H1 (cell line): ENCODE measurements around the gene SS18. TPM values are rescaled to one million over a fixed set of nuclear protein-coding genes. Genes with fewer than 3 reads are reported as not detected.

Experiments
- CTCF ChIA-PET: fragments of 300-600 bp; sonication (Branson Sonifier 250); formaldehyde crosslinking; loops from one replicate; lab custom pipeline; 2021; ENCODE audit not compliant: partially characterized antibody; lab: Charles Lee
- POLR2A ChIA-PET: fragments of 300-600 bp; sonication (Branson Sonifier 250); formaldehyde crosslinking; loops from one replicate; lab custom pipeline; 2021; ENCODE audit warnings: inconsistent platforms; ENCODE audit not compliant: partially characterized antibody; lab: Charles Lee
- DNase-seq, 2 experiments: peaks; one replicate each; pipeline versions ENCODE4 v3.0.0 to v3.0.0-alpha.2; 2010 to 2022; ENCODE audit warnings: low spot score in 2 of 2, low read depth in 1 of 2, mixed read lengths in 1 of 2
- FAIRE-seq: peaks from 2 replicates; lab custom pipeline; 2011; peaks lifted over from hg19 to GRCh38; lab: Jason Lieb, UNC
- H2AFZ ChIP-seq: 2 replicates; pipeline ENCODE4 v1.8.1; 2012; ENCODE audit warnings: low read length, inconsistent platforms
- H2AK5ac ChIP-seq: 2 replicates; pipeline ENCODE4 v1.6.1; 2013; ENCODE audit warnings: low read depth, low read length
- H2BK120ac ChIP-seq: replicated peaks from 2 replicates; pipeline ENCODE3; 2013; ENCODE audit warnings: low read depth, low read length, inconsistent platforms
- H2BK12ac ChIP-seq: 2 replicates; pipeline ENCODE4 v1.6.1; 2013; ENCODE audit warnings: low read depth, low read length
- H2BK15ac ChIP-seq: 2 replicates; pipeline ENCODE4 v1.6.1; 2013; ENCODE audit warnings: low read length
- H2BK20ac ChIP-seq: 2 replicates; pipeline ENCODE4 v1.6.1; 2013; ENCODE audit warnings: low read length
- H2BK5ac ChIP-seq: 2 replicates; pipeline ENCODE4 v1.6.1; 2013; ENCODE audit warnings: low read depth, low read length
- H3K14ac ChIP-seq: 2 replicates; pipeline ENCODE4 v1.6.1; 2013; ENCODE audit warnings: inconsistent platforms; ENCODE audit not compliant: insufficient read length
- H3K18ac ChIP-seq: 2 replicates; pipeline ENCODE4 v1.6.1; 2013; ENCODE audit warnings: low read length; ENCODE audit errors: extremely low read depth
- H3K23ac ChIP-seq: 2 replicates; pipeline ENCODE4 v1.6.1; 2013; ENCODE audit warnings: inconsistent platforms; ENCODE audit not compliant: insufficient read length
- H3K23me2 ChIP-seq: 2 replicates; pipeline ENCODE4 v1.6.1; 2013; ENCODE audit warnings: low read depth, low read length
- H3K27ac ChIP-seq: 2 replicates; pipeline ENCODE4 v1.6.1; 2011; ENCODE audit warnings: low read depth, low read length, inconsistent platforms
- H3K27me3 ChIP-seq, 4 experiments: replicated peaks in 1 of 4; 1 replicate in 1 of 4; 2 replicates in 3 of 4; pipeline versions ENCODE4 v1.6.1 to v1.8.1; 2011 to 2013; ENCODE audit warnings: low read length in 3 of 4, mild to moderate bottlenecking in 3 of 4, inconsistent platforms in 2 of 4, mixed read lengths in 2 of 4, moderate library complexity in 1 of 4; ENCODE audit not compliant: control insufficient read depth in 3 of 4, insufficient read depth in 3 of 4; ENCODE audit errors: extremely low read depth in 1 of 4
- H3K36me3 ChIP-seq, 4 experiments: 2 replicates each; pipeline versions ENCODE4 v1.6.1 to v1.8.1; 2011 to 2013; ENCODE audit warnings: mild to moderate bottlenecking in 4 of 4, low read length in 3 of 4, moderate library complexity in 2 of 4, control low read depth in 1 of 4, inconsistent platforms in 1 of 4; ENCODE audit not compliant: insufficient read depth in 4 of 4, control insufficient read depth in 2 of 4
- H3K4ac ChIP-seq: replicated peaks from 2 replicates; pipeline ENCODE3; 2013; ENCODE audit warnings: low read length, low read depth, mixed read lengths, inconsistent platforms; ENCODE audit not compliant: insufficient read length
- H3K4me1 ChIP-seq, 4 experiments: replicated peaks in 1 of 4; 1 replicate in 1 of 4; 2 replicates in 3 of 4; pipeline versions ENCODE4 v1.6.1 to v1.8.1; 2011 to 2013; ENCODE audit warnings: low read length in 3 of 4, inconsistent platforms in 2 of 4, mixed read lengths in 1 of 4; ENCODE audit not compliant: insufficient read depth in 4 of 4, control insufficient read depth in 3 of 4
- H3K4me2 ChIP-seq, 2 experiments: 2 replicates each; pipeline versions ENCODE4 v1.6.1 to v1.8.1; 2011 to 2013; ENCODE audit warnings: low read depth in 2 of 2, low read length in 2 of 2, control low read depth in 1 of 2, inconsistent platforms in 1 of 2, mild to moderate bottlenecking in 1 of 2; ENCODE audit not compliant: insufficient read depth in 1 of 2
- H3K4me3 ChIP-seq, 4 experiments: fragments of 200-600, 300-600 bp in 1 of 4; sonication (generic), shearing (Covaris generic), sonication (Bioruptor Twin) in 1 of 4; 2 replicates each; pipeline versions ENCODE4 v1.5.1 to v1.8.1; 2011 to 2016; ENCODE audit warnings: low read length in 4 of 4, low read depth in 3 of 4, control low read depth in 2 of 4, inconsistent platforms in 2 of 4, mild to moderate bottlenecking in 2 of 4, mixed read lengths in 1 of 4, moderate library complexity in 1 of 4; ENCODE audit not compliant: insufficient read depth in 2 of 4; ENCODE audit errors: extremely low read depth in 1 of 4
- H3K56ac ChIP-seq: replicated peaks from 2 replicates; pipeline ENCODE3; 2013; ENCODE audit warnings: low read depth, mild to moderate bottlenecking, mixed read lengths, low read length, inconsistent platforms; ENCODE audit not compliant: insufficient read length
- H3K79me1 ChIP-seq: 2 replicates; pipeline ENCODE4 v1.6.1; 2013; ENCODE audit warnings: low read depth, low read length, control low read depth
- H3K79me2 ChIP-seq, 2 experiments: 2 replicates each; pipeline versions ENCODE4 v1.6.1 to v1.8.1; 2012 to 2013; ENCODE audit warnings: low read length in 2 of 2, mild to moderate bottlenecking in 2 of 2, inconsistent platforms in 1 of 2; ENCODE audit not compliant: insufficient read depth in 2 of 2, control insufficient read depth in 1 of 2
- H3K9ac ChIP-seq, 4 experiments: replicated peaks in 1 of 4; 1 replicate in 1 of 4; 2 replicates in 3 of 4; pipeline versions ENCODE4 v1.6.1 to v1.8.1; 2011 to 2013; ENCODE audit warnings: low read depth in 3 of 4, low read length in 3 of 4, control low read depth in 2 of 4, mild to moderate bottlenecking in 2 of 4, moderate library complexity in 2 of 4, inconsistent platforms in 1 of 4; ENCODE audit errors: extremely low read depth in 1 of 4
- H3K9me3 ChIP-seq, 2 experiments: 2 replicates each; pipeline versions ENCODE4 v1.6.1 to v1.8.1; 2012 to 2013; ENCODE audit warnings: mild to moderate bottlenecking in 2 of 2, moderate library complexity in 2 of 2, control low read depth in 1 of 2, inconsistent platforms in 1 of 2, low read depth in 1 of 2, low read length in 1 of 2, mixed read lengths in 1 of 2; ENCODE audit not compliant: insufficient read depth in 2 of 2
- H4K20me1 ChIP-seq, 2 experiments: replicated peaks in 1 of 2; 2 replicates each; pipeline versions ENCODE3 to v1.8.1; 2011 to 2013; ENCODE audit warnings: inconsistent platforms in 2 of 2, low read length in 2 of 2, mild to moderate bottlenecking in 1 of 2; ENCODE audit not compliant: insufficient read depth in 2 of 2, control insufficient read depth in 1 of 2
- H4K5ac ChIP-seq: 2 replicates; pipeline ENCODE4 v1.6.1; 2013; ENCODE audit warnings: low read length, low read depth, mixed read lengths, inconsistent platforms; ENCODE audit not compliant: insufficient read length
- H4K8ac ChIP-seq: 2 replicates; pipeline ENCODE4 v1.8.0; 2013; ENCODE audit warnings: mild to moderate bottlenecking, moderate library complexity, low read length, inconsistent platforms; ENCODE audit not compliant: insufficient read depth; ENCODE audit errors: extremely low read depth
- H4K91ac ChIP-seq: replicated peaks from 2 replicates; pipeline ENCODE3; 2013; ENCODE audit warnings: low read length, mixed read lengths, inconsistent platforms; ENCODE audit not compliant: insufficient read length
- ASH2L ChIP-seq: fragments of 200-600, 300-600 bp; sonication (generic); IDR thresholded peaks from one replicate; pipeline ENCODE4 v1.7.1; 2017; ENCODE audit warnings: low read length
- CBX8 ChIP-seq: fragments of 300-800, 300-1000 bp; sonication (generic); IDR thresholded peaks from 2 replicates; pipeline ENCODE4 v1.7.1; 2016; ENCODE audit warnings: low read depth, low read length, borderline replicate concordance
- KDM1A ChIP-seq: fragments of 200-600, 300-600 bp; sonication (generic); IDR thresholded peaks from 2 replicates; pipeline ENCODE4 v1.7.1; 2016; ENCODE audit warnings: mild to moderate bottlenecking, low read length, borderline replicate concordance
- NANOG ChIP-seq: IDR thresholded peaks from 2 replicates; pipeline ENCODE4 v1.6.1; 2011; ENCODE audit warnings: low read length, low read depth, mild to moderate bottlenecking, inconsistent platforms; ENCODE audit not compliant: insufficient read depth, poor library complexity, severe bottlenecking
- PHF8 ChIP-seq: fragments of 200-600 bp; sonication (generic); conservative IDR thresholded peaks from 2 replicates; pipeline ENCODE4 v1.7.1; 2012; ENCODE audit warnings: low read depth, mild to moderate bottlenecking, inconsistent platforms, low read length, moderate library complexity
- RBBP5 ChIP-seq: IDR thresholded peaks from 2 replicates; pipeline ENCODE4 v1.7.1; 2012; ENCODE audit warnings: low read depth, mild to moderate bottlenecking, inconsistent platforms, low read length, moderate library complexity, borderline replicate concordance
- SP2 ChIP-seq: IDR thresholded peaks from 2 replicates; pipeline ENCODE4 v1.6.1; 2012; ENCODE audit warnings: mild to moderate bottlenecking, low read length, inconsistent platforms
- TCF12 ChIP-seq: IDR thresholded peaks from 2 replicates; pipeline ENCODE4 v1.6.1; 2011; ENCODE audit warnings: low read depth, mild to moderate bottlenecking, low read length
- WGBS, 2 experiments: shearing (Covaris generic) in 1 of 2; methylation state at CpG; one replicate each; pipeline versions ENCODE4 v1.1.6 to v1.1.7; 2013 to 2015; ENCODE audit warnings: low lambda C conversion rate in 2 of 2, mixed read lengths in 2 of 2, inconsistent platforms in 1 of 2, low coverage in 1 of 2, missing lambda C conversion rate in 1 of 2; ENCODE audit not compliant: insufficient replicate concordance in 2 of 2, insufficient coverage in 1 of 2, insufficient read length in 1 of 2; ENCODE audit errors: extremely low coverage in 1 of 2, missing lambda C conversion rate in 1 of 2; 5-methylcytosine and 5-hydroxymethylcytosine counted together
- polyA plus RNA-seq, 7 experiments: library from polyadenylated mRNA; depleted of rRNA in 3 of 7; stranded (reverse) in 5 of 7; unstranded in 2 of 7; fragments of >200 nt in 5 of 7; fragments of 200-250 nt in 2 of 7; gene quantifications; 1 replicate in 5 of 7; 2 replicates in 1 of 7; 4 replicates in 1 of 7; pipeline versions ENCODE4 v1.2.1 to v1.2.3, GENCODE V29; 2011 to 2013; ENCODE audit warnings: missing spikeins in 2 of 7, mixed read lengths in 2 of 7
- total RNA-seq: library from RNA; stranded (reverse); fragmentation: NEBNext Ultra II Directional; extraction: Animal tissue kit (Norgen Biotek cat#: 25700); gene quantifications from 2 replicates; pipeline ENCODE4 v1.2.1, GENCODE V29; 2021
- TF ChIP-seq, protein P1 (sequence below): IDR thresholded peaks from 2 replicates; pipeline ENCODE4 v1.6.1; 2012; ENCODE audit warnings: inconsistent platforms
- TF ChIP-seq, protein P2 (sequence below), 3 experiments: IDR thresholded peaks; 1 replicate in 2 of 3; 2 replicates in 1 of 3; pipeline versions ENCODE4 v1.5.1 to v1.6.1; 2011; ENCODE audit warnings: low read length in 3 of 3, mild to moderate bottlenecking in 3 of 3, inconsistent platforms in 2 of 3, low read depth in 1 of 3, moderate library complexity in 1 of 3; ENCODE audit not compliant: insufficient read depth in 1 of 3; ENCODE audit errors: control extremely low read depth in 1 of 3

Gene SS18
- total and polyA plus RNA-seq, 2 of the 8 experiments (the other 6 are each of a cell fraction or from before 2014, with no cell fraction given) = 83.5 to 106 TPM

DNA sequence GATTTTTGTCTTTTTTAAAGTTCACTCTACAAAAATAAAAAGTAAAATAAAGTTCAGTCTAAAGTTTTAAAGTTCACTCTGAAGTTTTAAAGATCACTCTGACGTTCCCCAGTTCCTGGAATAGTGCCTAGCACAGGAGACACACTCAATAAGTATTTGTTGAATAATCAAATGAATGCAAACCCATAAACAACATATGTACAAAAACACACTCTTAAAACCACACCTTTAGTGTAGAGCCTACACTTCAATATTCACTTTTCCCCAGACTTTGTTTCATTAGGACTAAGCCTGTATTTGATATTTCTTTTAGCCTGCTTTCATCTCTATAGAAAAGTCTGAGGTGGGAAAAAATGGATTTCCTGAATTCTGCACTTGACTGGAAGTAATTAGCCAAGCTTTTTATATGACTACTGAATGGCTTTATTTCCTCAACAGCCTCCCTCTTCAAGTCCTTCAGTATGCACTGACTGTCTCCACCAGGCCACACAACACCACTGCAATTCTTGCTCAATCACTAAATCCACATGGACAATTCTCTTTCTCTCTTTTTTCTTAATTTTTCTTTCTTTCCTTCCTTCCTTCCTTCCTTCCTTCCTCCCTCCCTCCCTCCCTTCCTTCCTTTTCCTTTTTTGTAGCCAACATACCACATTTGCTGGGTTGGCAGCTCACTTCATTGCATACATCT, 104.6 kb downstream of the SS18 start:
- Histone ChIP-seq H3K4ac (no peak overlapping the region), H2BK20ac (no peak overlapping the region), H3K4me1 (no peaks in the 10 kb centered on the region), H3K23ac (no peak overlapping the region), H3K4me2 (no peak overlapping the region), H3K79me2 (no peaks in the 10 kb centered on the region), H4K91ac (no peak overlapping the region), H3K9me3 (no peaks in the 10 kb centered on the region), H3K9ac (no peak overlapping the region), H3K27ac (no peak overlapping the region), H3K56ac (no peak overlapping the region), H4K5ac (no peak overlapping the region), H2AK5ac (no peak overlapping the region), H4K20me1 (no peaks in the 10 kb centered on the region), H3K23me2 (no peaks in the 10 kb centered on the region), H3K27me3 (no peaks in the 10 kb centered on the region), H3K14ac (no peak overlapping the region), H3K36me3 (no peaks in the 10 kb centered on the region), H4K8ac (no peak overlapping the region), H2BK12ac (no peak overlapping the region), H2AFZ (no peak overlapping the region), H3K4me3 (no peak overlapping the region), H2BK120ac (no peak overlapping the region), H3K18ac (no peak overlapping the region), H3K79me1 (no peaks in the 10 kb centered on the region), H2BK5ac (no peak overlapping the region), H2BK15ac (no peak overlapping the region)
- no peak for FAIRE-seq
- 80% methylated on average over 1 of the region's 1 CpG; no CpG with 5 or more reads in 1 of the 2 experiments for WGBS, 2 experiments
- CTCF ChIA-PET = interaction anchor here (0.8 kb wide), 1 partner anchor 9 kb away, joined by 3 read pairs; no protein-coding TSS in a partner anchor
- DNase-seq = no peak
- POLR2A ChIA-PET = no interaction called here
- TF ChIP-seq, protein P1, sequence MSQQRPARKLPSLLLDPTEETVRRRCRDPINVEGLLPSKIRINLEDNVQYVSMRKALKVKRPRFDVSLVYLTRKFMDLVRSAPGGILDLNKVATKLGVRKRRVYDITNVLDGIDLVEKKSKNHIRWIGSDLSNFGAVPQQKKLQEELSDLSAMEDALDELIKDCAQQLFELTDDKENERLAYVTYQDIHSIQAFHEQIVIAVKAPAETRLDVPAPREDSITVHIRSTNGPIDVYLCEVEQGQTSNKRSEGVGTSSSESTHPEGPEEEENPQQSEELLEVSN = no peak
- TF ChIP-seq NANOG (no peak), KDM1A (no peak), ASH2L (no peak), CBX8 (no peak), PHF8 (no peak), TCF12 (no peak), SP2 (no peak), RBBP5 (no peak)
- TF ChIP-seq, protein P2, sequence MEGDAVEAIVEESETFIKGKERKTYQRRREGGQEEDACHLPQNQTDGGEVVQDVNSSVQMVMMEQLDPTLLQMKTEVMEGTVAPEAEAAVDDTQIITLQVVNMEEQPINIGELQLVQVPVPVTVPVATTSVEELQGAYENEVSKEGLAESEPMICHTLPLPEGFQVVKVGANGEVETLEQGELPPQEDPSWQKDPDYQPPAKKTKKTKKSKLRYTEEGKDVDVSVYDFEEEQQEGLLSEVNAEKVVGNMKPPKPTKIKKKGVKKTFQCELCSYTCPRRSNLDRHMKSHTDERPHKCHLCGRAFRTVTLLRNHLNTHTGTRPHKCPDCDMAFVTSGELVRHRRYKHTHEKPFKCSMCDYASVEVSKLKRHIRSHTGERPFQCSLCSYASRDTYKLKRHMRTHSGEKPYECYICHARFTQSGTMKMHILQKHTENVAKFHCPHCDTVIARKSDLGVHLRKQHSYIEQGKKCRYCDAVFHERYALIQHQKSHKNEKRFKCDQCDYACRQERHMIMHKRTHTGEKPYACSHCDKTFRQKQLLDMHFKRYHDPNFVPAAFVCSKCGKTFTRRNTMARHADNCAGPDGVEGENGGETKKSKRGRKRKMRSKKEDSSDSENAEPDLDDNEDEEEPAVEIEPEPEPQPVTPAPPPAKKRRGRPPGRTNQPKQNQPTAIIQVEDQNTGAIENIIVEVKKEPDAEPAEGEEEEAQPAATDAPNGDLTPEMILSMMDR (IDR thresholded peaks at IDR 0.05; ENCODE audit: control extremely low read depth in 1 of 3, insufficient read depth in 1 of 3, low read depth in 1 of 3, low read length in 3 of 3) = no peak
